Testis (tissue), 3 donors: ENCODE measurements around the gene STX18. TPM values are rescaled to one million over a fixed set of nuclear protein-coding genes. Genes with fewer than 3 reads are reported as not detected.
"Not testable (repeated sequence)": the region's sequence is repeated elsewhere in the genome, so short reads cannot be mapped to it uniquely, and the experiment has no call there.

Source experiments
- DNase-seq: peaks from one replicate; pipeline ENCODE4 v3.0.0-alpha.2; 2019
- H3K27ac ChIP-seq, 2 donors: fragments of 200-600 bp; sonication (generic); one replicate each; pipeline ENCODE4 v1.5.1; 2019
- H3K27me3 ChIP-seq: fragments of 200-600 bp; sonication (generic); one replicate; pipeline ENCODE4 v1.5.1; 2019
- H3K36me3 ChIP-seq: fragments of 200-600 bp; sonication (generic); one replicate; pipeline ENCODE4 v1.5.1; 2017; ENCODE audit warnings: low read depth; ENCODE audit errors: missing control alignments
- H3K4me1 ChIP-seq: fragments of 200-600 bp; sonication (generic); one replicate; pipeline ENCODE4 v1.5.1; 2019
- H3K4me3 ChIP-seq, 2 donors: fragments of 200-600 bp; sonication (generic); one replicate each; pipeline ENCODE4 v1.5.1; 2017 to 2019
- H3K9me3 ChIP-seq: fragments of 200-600 bp; sonication (generic); one replicate; pipeline ENCODE4 v1.5.1; 2017
- CTCF ChIP-seq, 3 experiments: fragments of 450-650 bp in 2 of 3; fragments of 200-600 bp in 1 of 3; sonication (generic) in 1 of 3; IDR thresholded peaks; one replicate each; pipeline ENCODE4 v1.5.1; 2016 to 2019; ENCODE audit warnings: antibody characterized with exemption in 3 of 3, mild to moderate bottlenecking in 2 of 3, moderate library complexity in 1 of 3
- POLR2A ChIP-seq: fragments of 450-650 bp; IDR thresholded peaks from one replicate; pipeline ENCODE4 v1.6.1; 2017; ENCODE audit warnings: antibody characterized with exemption, mild to moderate bottlenecking, moderate library complexity
- WGBS, 2 donors: methylation state at CpG; one replicate each; pipeline ENCODE4 v1.1.5; 2018; 5-methylcytosine and 5-hydroxymethylcytosine counted together
- intact Hi-C: fragments of 100-400 bp; cut with DNase I; formaldehyde crosslinking; loops from one replicate; pipeline ENCODE4 v1.15.1; 2023; ENCODE audit warnings: low total_unique reads
- polyA plus RNA-seq: library from polyadenylated mRNA; stranded (reverse); fragments of 350-450 nt; fragmentation: Illumina TruSeq; extraction: RNeasy Lipid Tissue Mini Kit (QIAGEN cat#74804); gene quantifications from one replicate; pipeline ENCODE4 v1.2.3, GENCODE V29; 2014; ENCODE audit warnings: low read depth, low replicate concordance; ENCODE audit not compliant: insufficient read depth
- total RNA-seq, 2 donors: library from RNA; depleted of rRNA; stranded (reverse); fragments of >200 nt; gene quantifications; one replicate each; pipeline ENCODE4 v1.2.3, GENCODE V29; 2016

Gene STX18
- total and polyA plus RNA-seq, 3 donors from 2014 or later: 53.5 to 111 (median 55.0) TPM

GRCh38 chr4:4568806-4569427, 27.1 kb upstream of the STX18 start:
- no peak overlapping the region for H3K4me3 ChIP-seq
- no peak overlapping the region for H3K27ac ChIP-seq
- no peaks in the 10 kb centered on the region for H3K4me1 ChIP-seq
- H3K9me3 ChIP-seq: no peaks in the 10 kb centered on the region
- H3K36me3 ChIP-seq: no peaks in the 10 kb centered on the region
- DNase-seq: no peak
- TF ChIP-seq CTCF (IDR thresholded peaks at IDR 0.05): no peak
- no peak for TF ChIP-seq POLR2A
- intact Hi-C loops: no loop called here
- H3K27me3 ChIP-seq: no peaks in the 10 kb centered on the region
- WGBS, 2 donors: 97 to 98% methylated on average over 3 of the region's 3 CpGs

GRCh38 chr4:4566359-4566758, 24.5 kb upstream of the STX18 start:
- H3K36me3 ChIP-seq, H3K27me3 ChIP-seq, H3K27ac ChIP-seq, H3K9me3 ChIP-seq, H3K4me1 ChIP-seq, intact Hi-C loops, DNase-seq, H3K4me3 ChIP-seq: not testable (repeated sequence)

- no peak for TF ChIP-seq CTCF (IDR thresholded peaks at IDR 0.05)
- no peak for TF ChIP-seq POLR2A
- Histone ChIP-seq H3K9me3 (no peaks in the 10 kb centered on the region), H3K4me1 (no peaks in the 10 kb centered on the region), H3K4me3 (no peak overlapping the region), H3K27me3 (no peaks in the 10 kb centered on the region), H3K36me3 (no peaks in the 10 kb centered on the region), H3K27ac (no peak overlapping the region)
- WGBS, 2 donors: 86 to 95% methylated on average over 3 of the region's 3 CpGs
- intact Hi-C loops: no loop called here
- DNase-seq: no peak
These were observed 22.7 kb upstream of the STX18 start for GRCh38 chr4:4564522-4564921.

GRCh38 chr4:4560642-4561041, 18.8 kb upstream of the STX18 start:
- 72 to 74% methylated on average over 5 of the region's 5 CpGs for WGBS, 2 donors
- DNase-seq: no peak
- Histone ChIP-seq H3K4me1 (no peaks in the 10 kb centered on the region), H3K27ac (no peak overlapping the region), H3K36me3 (no peaks in the 10 kb centered on the region), H3K27me3 (no peaks in the 10 kb centered on the region), H3K9me3 (no peaks in the 10 kb centered on the region), H3K4me3 (no peak overlapping the region)
- TF ChIP-seq POLR2A (no peak), CTCF (IDR thresholded peaks at IDR 0.05) (no peak)
- intact Hi-C loops: no loop called here

GRCh38 chr4:4560136-4560535, 18.3 kb upstream of the STX18 start:
- H3K9me3 ChIP-seq: no peaks in the 10 kb centered on the region
- DNase-seq: no peak
- H3K27me3 ChIP-seq: no peaks in the 10 kb centered on the region
- no peaks in the 10 kb centered on the region for H3K36me3 ChIP-seq
- H3K4me1 ChIP-seq: no peaks in the 10 kb centered on the region
- no peak overlapping the region for H3K27ac ChIP-seq
- H3K4me3 ChIP-seq: no peak overlapping the region
- TF ChIP-seq POLR2A: no peak
- no peak for TF ChIP-seq CTCF (IDR thresholded peaks at IDR 0.05)
- WGBS, 2 donors: 75 to 82% methylated on average over 3 of the region's 3 CpGs
- intact Hi-C loops: no loop called here
